Measurements from ENCODE around the gene SPATA33. TPM values are rescaled to one million over a fixed set of nuclear protein-coding genes. Genes with fewer than 3 reads are reported as not detected.

Gene SPATA33
- total RNA-seq, 2 experiments from 2014 or later: 6.3 to 7.1 TPM

- Mint-ChIP-seq H3K27me3 (no peaks in the 10 kb centered on the region), H3K4me3 (no peak overlapping the region), H3K27ac (no peak overlapping the region), H3K4me1 (ENCODE audit: low read depth) (peaks cover 16% of the 10 kb centered on the region), H3K9me3 (no peaks in the 10 kb centered on the region), H3K36me3 (ENCODE audit: low read depth) (no peaks in the 10 kb centered on the region)
- intact Hi-C loops (cut with micrococcal nuclease): loop anchor here (10.0 kb wide), 1 partner anchor 90 kb away; no protein-coding TSS in a partner anchor
- DNase-seq (no peak), ATAC-seq (no peak)
- TF ChIP-seq CTCF (IDR thresholded peaks at IDR 0.05): no peak
- POLR2A ChIA-PET: interaction anchor here (0.7 to 2.6 kb wide), 5 partner anchors 9 to 29 kb away, joined by 3 to 10 read pairs (median 8); partner anchors contain the start of gene VPS9D1
- CTCF ChIA-PET: interaction anchor here (1.1 to 4.2 kb wide), 20 partner anchors 9 to 214 kb away, joined by 3 to 58 read pairs (median 6); partner anchors contain the start of genes FANCA, MC1R and TCF25
These were observed 47.4 kb downstream of the SPATA33 start for GRCh38 chr16:89705006-89705405.

- Mint-ChIP-seq H3K9me3 (no peaks in the 10 kb centered on the region), H3K27me3 (no peaks in the 10 kb centered on the region), H3K36me3 (ENCODE audit: low read depth) (no peaks in the 10 kb centered on the region), H3K4me3 (no peak overlapping the region), H3K4me1 (ENCODE audit: low read depth) (peaks cover 11% of the 10 kb centered on the region), H3K27ac (no peak overlapping the region)
- DNase-seq (no peak), ATAC-seq (no peak)
- ChIA-PET CTCF (interaction anchor here (0.9 to 4.2 kb wide), 30 partner anchors 7 to 317 kb away, joined by 3 to 58 read pairs (median 4); partner anchors contain the start of genes CDK10, MC1R and TCF25), POLR2A (interaction anchor here (0.5 to 2.1 kb wide), 9 partner anchors 9 to 201 kb away, joined by 3 to 8 read pairs (median 3); partner anchors contain the start of genes TCF25 and VPS9D1)
- TF ChIP-seq CTCF (IDR thresholded peaks at IDR 0.05): no peak
- intact Hi-C loops (cut with micrococcal nuclease): loop anchor here (10.0 kb wide), 1 partner anchor 88 kb away; no protein-coding TSS in a partner anchor
These were observed 49.1 kb downstream of the SPATA33 start for GRCh38 chr16:89706518-89707260.

GRCh38 chr16:89707695-89708094, 50.1 kb downstream of the SPATA33 start:
- no peak overlapping the region for H3K27ac Mint-ChIP-seq
- H3K27me3 Mint-ChIP-seq: no peaks in the 10 kb centered on the region
- ATAC-seq: no peak
- intact Hi-C loops (cut with micrococcal nuclease): loop anchor here (10.0 kb wide), 1 partner anchor 87 kb away; no protein-coding TSS in a partner anchor
- H3K36me3 Mint-ChIP-seq (ENCODE audit: low read depth): peaks cover 3% of the 10 kb centered on the region
- CTCF ChIA-PET: interaction anchor here (2.0 to 4.2 kb wide), 2 partner anchors 86 to 153 kb away, joined by 12 to 58 read pairs; no protein-coding TSS in a partner anchor
- no peak for TF ChIP-seq CTCF (IDR thresholded peaks at IDR 0.05)
- POLR2A ChIA-PET: interaction anchor here (0.7 to 1.1 kb wide), 5 partner anchors 8 to 166 kb away, joined by 3 to 5 read pairs (median 3); partner anchors contain the start of gene TCF25
- no peaks in the 10 kb centered on the region for H3K9me3 Mint-ChIP-seq
- H3K4me3 Mint-ChIP-seq: no peak overlapping the region
- DNase-seq: no peak
- H3K4me1 Mint-ChIP-seq (ENCODE audit: low read depth): peaks cover 4% of the 10 kb centered on the region

- DNase-seq (no peak), ATAC-seq (no peak)
- Mint-ChIP-seq H3K4me1 (ENCODE audit: low read depth) (peaks cover 3% of the 10 kb centered on the region), H3K36me3 (ENCODE audit: low read depth) (peaks cover 5% of the 10 kb centered on the region), H3K9me3 (no peaks in the 10 kb centered on the region), H3K27ac (no peak overlapping the region), H3K27me3 (no peaks in the 10 kb centered on the region), H3K4me3 (no peak overlapping the region)
- POLR2A ChIA-PET: interaction anchor here (1.2 kb wide), 1 partner anchor 9 kb away, joined by 4 read pairs; no protein-coding TSS in a partner anchor
- intact Hi-C loops (cut with micrococcal nuclease): loop anchor here (10.0 kb wide), 1 partner anchor 86 kb away; no protein-coding TSS in a partner anchor
- CTCF ChIA-PET: interaction anchor here (0.6 to 4.2 kb wide), 4 partner anchors 8 to 152 kb away, joined by 3 to 58 read pairs (median 20); partner anchors contain the start of gene SPATA2L
- no peak for TF ChIP-seq CTCF (IDR thresholded peaks at IDR 0.05)
These were observed 50.9 kb downstream of the SPATA33 start for GRCh38 chr16:89708481-89708931.

Measured in activated CD8-positive, alpha-beta T cell treated with anti-CD3 and anti-CD28 coated beads for 36 hours (primary cell).